ENCODE measurements around the gene COL6A6.

COL6A6 gene

DNA sequence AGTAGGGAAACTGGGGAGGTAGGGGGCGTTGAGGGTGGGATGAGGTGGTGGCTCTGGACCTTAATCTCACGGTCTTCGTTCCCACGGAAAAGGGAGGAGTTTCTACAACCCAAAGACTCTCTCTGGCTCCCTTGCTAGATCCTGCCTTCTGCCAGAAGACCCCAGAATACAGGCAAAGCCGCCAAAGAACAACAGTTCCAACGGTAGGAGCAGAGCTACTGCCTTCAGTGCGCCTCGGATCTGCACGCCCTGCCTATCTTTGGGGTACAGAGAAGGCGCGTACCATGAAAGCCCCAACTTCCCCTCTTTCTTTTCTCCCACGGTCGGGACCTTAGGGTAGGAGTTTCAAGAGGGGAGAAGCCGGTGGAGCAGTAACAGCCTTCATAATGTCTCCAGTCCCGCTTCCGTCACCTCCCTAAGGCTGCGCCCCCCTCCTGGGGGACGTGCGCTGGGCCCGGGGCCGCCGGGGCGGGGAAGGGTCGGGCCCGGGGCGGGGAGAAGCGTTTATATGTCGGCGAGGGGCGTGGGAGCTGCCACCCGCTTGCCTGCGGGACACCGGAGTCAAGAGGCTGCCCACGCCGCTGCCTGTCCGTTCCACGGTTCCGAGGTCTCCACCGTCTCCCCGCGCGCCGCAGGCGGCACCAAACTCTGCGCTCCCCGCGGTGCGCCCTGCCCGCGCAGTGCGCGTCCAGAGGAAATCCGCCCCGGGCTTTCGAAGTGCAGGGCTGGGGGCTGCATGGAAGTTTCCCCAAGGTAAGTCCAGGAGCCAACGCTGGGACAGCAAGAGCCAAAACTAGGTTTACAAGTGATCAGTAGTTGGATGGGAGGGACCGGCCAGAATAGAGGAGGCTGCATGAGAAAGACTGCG, at the start of gene COL6A6:
COL6A6 (plus strand) TSS at position 533 of the 868 bp plus-strand sequence. CDS start 43,188 bp downstream, outside the sequence.
- no peak for DNase-seq

DNA sequence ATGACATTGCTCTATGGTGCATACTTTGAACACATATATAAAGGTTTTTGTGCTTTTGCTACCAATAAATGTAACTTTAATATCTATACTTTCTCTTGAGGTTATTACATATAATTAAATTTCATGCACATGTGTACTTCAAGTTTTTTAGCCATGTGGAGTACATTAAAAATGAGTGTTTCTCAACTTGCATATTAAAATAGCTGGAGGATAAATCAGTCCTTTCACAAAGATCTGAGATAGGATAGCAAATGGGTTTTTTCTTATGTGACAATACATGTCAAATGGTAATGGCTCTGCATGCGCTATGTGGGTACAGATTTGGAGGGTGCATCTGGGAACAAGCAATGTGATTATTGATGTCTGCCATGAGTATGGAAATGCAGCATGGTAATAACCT, 48.7 kb upstream of the COL6A6 start:
- DNase-seq = no peak

GRCh38 chr3:130470126-130470525, 46.9 kb upstream of the COL6A6 start:
- DNase-seq = no peak

- DNase-seq = no peak
Measured at GRCh38 chr3:130473416-130473815, 43.6 kb upstream of the COL6A6 start.

GRCh38 chr3:130480736-130481135, 36.2 kb upstream of the COL6A6 start:
- no peak for DNase-seq

GRCh38 chr3:130488288-130488687, 28.7 kb upstream of the COL6A6 start:
- DNase-seq = no peak

GRCh38 chr3:130488769-130489450, 28.1 kb upstream of the COL6A6 start:
- no peak for DNase-seq

DNA sequence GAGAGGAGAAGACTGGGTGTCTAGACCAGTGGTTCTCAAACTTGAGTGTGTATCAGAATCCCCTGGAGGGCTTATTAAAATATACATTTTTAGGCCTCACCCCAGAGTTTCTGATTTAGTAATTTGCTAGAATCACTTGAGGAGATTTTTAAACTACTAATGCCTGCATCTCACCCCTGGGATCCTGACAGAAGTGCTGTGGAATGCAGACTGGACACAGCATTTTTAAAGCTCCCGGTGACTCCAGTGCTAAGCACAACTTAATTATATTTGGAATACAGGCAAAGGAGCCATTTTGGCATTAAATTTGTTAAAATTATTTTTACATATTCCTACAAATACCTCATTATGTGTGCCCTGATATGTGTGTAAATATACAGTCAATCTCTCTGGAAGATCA, 26.7 kb upstream of the COL6A6 start:
- DNase-seq = no peak

GRCh38 chr3:130491431-130491830, 25.5 kb upstream of the COL6A6 start:
- no peak for DNase-seq

- no peak for DNase-seq
Measured at GRCh38 chr3:130504701-130505100, 12.3 kb upstream of the COL6A6 start.

GRCh38 chr3:130506031-130506430, 10.9 kb upstream of the COL6A6 start:
- DNase-seq = no peak

- no peak for DNase-seq
Measured at GRCh38 chr3:130507746-130508145, 9.2 kb upstream of the COL6A6 start.

GRCh38 chr3:130509008-130509407, 8.0 kb upstream of the COL6A6 start:
- no peak for DNase-seq

- DNase-seq = no peak
Measured at GRCh38 chr3:130514681-130515080, 2.3 kb upstream of the COL6A6 start.

DNA sequence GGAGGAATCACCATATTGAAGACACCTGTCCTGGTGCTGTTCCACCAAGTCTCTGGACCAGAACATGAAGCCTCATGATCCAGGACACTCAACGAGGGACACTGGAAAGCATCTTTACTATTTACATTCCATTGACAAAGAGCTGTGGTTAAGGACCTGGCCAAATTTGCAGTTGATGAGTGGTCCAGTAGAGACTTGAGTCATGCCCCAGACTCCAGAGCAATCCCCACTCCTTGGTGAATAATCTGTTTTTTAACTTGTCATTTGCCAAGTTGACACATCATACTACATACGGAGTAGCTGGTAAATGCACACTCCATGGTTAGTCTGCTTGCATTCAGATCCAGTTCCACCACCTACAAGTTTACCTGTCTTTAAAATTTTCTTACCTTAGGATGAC, 1.2 kb upstream of the COL6A6 start:
- no peak for DNase-seq

- no peak for DNase-seq
Measured at GRCh38 chr3:130517602-130518001, 625 bp downstream of the COL6A6 start.

DNA sequence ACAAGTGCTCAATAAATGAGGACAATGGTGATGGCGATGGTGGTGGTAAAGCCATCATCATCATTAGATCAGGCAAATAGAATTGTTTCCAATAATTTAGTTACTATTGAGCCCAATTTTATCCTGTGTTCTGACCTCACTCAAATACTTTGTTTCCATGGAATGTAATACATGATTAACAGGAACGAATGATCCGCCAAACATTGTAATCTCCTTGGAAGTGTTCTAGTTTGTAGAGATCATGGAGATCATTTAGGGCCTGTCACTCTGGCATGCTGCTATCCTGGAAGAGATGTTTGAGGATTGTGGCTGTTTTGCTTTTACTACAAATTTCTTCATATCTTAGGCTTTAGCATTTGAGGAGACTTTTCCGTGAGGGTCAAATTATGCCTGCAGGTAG, 2.8 kb downstream of the COL6A6 start:
- DNase-seq = no peak

DNA sequence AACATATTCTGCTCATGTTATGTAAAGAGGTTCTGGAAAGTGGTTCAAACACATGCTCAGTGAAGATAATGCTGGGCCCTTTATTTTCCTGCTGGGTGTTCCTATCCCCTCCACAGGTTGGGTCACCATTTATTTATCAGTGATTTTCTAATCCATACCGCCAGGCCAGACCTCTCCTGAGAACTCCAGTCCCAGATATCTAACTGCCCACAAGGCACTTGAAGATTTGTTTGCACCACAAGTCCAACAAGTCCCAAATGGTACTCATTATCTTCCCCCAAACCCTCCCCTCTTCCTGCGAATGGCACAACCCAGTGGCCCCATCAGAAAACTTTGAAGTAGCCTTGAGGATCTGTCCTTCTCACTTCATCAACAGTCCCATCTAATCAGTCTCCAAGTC, 5.4 kb downstream of the COL6A6 start:
- no peak for DNase-seq

DNA sequence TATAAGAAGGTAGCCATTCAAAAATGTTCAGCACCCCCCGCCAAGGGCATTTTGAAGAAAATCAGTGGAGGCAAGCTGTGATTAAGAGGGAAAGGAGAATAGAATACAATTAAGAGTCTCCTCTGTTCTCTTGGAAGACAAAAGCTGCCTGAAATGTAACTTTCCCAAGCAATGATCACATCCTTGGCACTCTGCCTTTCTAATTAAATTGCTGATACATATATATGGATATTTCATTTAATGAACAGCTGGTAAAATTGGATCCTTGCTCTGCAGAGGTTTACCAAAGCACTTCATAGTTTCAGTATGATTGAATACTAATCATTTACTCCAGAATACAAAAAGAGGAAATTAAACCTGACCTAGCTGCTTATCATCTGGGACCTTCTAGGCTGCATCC, 10.4 kb downstream of the COL6A6 start:
- DNase-seq = no peak

- no peak for DNase-seq
Measured at GRCh38 chr3:130528120-130528519, 11.1 kb downstream of the COL6A6 start.

GRCh38 chr3:130529486-130530215, 12.7 kb downstream of the COL6A6 start:
- DNase-seq = no peak

- DNase-seq = no peak
Measured at GRCh38 chr3:130533247-130533646, 16.3 kb downstream of the COL6A6 start.

GRCh38 chr3:130537673-130538304, 20.8 kb downstream of the COL6A6 start:
- DNase-seq = no peak

Measured in CD4-positive, alpha-beta T cell treated with Interleukin-17A for 1 hour (primary cell).